KG1 (cell line): ENCODE measurements around the gene RNU6-7.
A peak's percentile ranks its signal among the peaks of the same experiment; 100 is the strongest.

Experiments
- DNase-seq: peaks from one replicate; lab custom pipeline; 2025; lab: John Stamatoyannopoulos, UW

The RNU6-7 gene

GRCh38 chr14:32205554-32205953 lies 3.7 kb downstream of the RNU6-7 start:
- DNase-seq = no peak

GRCh38 chr14:32205984-32206383 lies 4.1 kb downstream of the RNU6-7 start:
- DNase-seq = no peak

- no peak for DNase-seq
Measured at GRCh38 chr14:32206552-32206951, 4.7 kb downstream of the RNU6-7 start.

- no peak for DNase-seq
Measured at GRCh38 chr14:32208490-32208889, 6.6 kb downstream of the RNU6-7 start.

GRCh38 chr14:32209471-32209870 lies 7.6 kb downstream of the RNU6-7 start:
- no peak for DNase-seq

- no peak for DNase-seq
Measured at GRCh38 chr14:32211068-32211404, 9.2 kb downstream of the RNU6-7 start.

- no peak for DNase-seq
Measured at GRCh38 chr14:32212833-32213232, 11.0 kb downstream of the RNU6-7 start.

GRCh38 chr14:32217301-32217700 lies 15.5 kb downstream of the RNU6-7 start:
- DNase-seq = peak; percentile 20

- DNase-seq = no peak
Measured at GRCh38 chr14:32224737-32225377, 23.0 kb downstream of the RNU6-7 start.

- no peak for DNase-seq
Measured at GRCh38 chr14:32225378-32225920, 23.6 kb downstream of the RNU6-7 start.

GRCh38 chr14:32226056-32226455 lies 24.2 kb downstream of the RNU6-7 start:
- DNase-seq = no peak

- no peak for DNase-seq
Measured at GRCh38 chr14:32230181-32230580, 28.3 kb downstream of the RNU6-7 start.

- DNase-seq = no peak
Measured at GRCh38 chr14:32230695-32231280, 28.9 kb downstream of the RNU6-7 start.

GRCh38 chr14:32232481-32232880 lies 30.6 kb downstream of the RNU6-7 start:
- no peak for DNase-seq

GRCh38 chr14:32233260-32233659 lies 31.4 kb downstream of the RNU6-7 start:
- DNase-seq = no peak

GRCh38 chr14:32244404-32244803 lies 42.6 kb downstream of the RNU6-7 start:
- no peak for DNase-seq

GRCh38 chr14:32246751-32247150 lies 44.9 kb downstream of the RNU6-7 start:
- DNase-seq = no peak

- DNase-seq = no peak
Measured at GRCh38 chr14:32249371-32249770, 47.5 kb downstream of the RNU6-7 start.

- no peak for DNase-seq
Measured at GRCh38 chr14:32249780-32250179, 47.9 kb downstream of the RNU6-7 start.

- DNase-seq = no peak
Measured at GRCh38 chr14:32250681-32251080, 48.8 kb downstream of the RNU6-7 start.

- no peak for DNase-seq
Measured at GRCh38 chr14:32251530-32251929, 49.7 kb downstream of the RNU6-7 start.
